Ishikawa (cell line): ENCODE data around the gene PCDHGA2.

ENCODE experiments used
- CEBPB ChIP-seq: IDR thresholded peaks from 2 replicates; pipeline ENCODE4 v1.6.1; 2012
- EGR1 ChIP-seq: IDR thresholded peaks from 2 replicates; pipeline ENCODE4 v1.6.1; 2012
- EP300 ChIP-seq: IDR thresholded peaks from 2 replicates; pipeline ENCODE4 v1.6.1; 2012; ENCODE audit warnings: borderline replicate concordance
- FOXM1 ChIP-seq: IDR thresholded peaks from 2 replicates; pipeline ENCODE4 v1.6.1; 2012; ENCODE audit warnings: low read depth, borderline replicate concordance
- NFIC ChIP-seq: IDR thresholded peaks from 2 replicates; pipeline ENCODE4 v1.6.1; 2012
- RAD21 ChIP-seq: IDR thresholded peaks from 2 replicates; pipeline ENCODE4 v1.6.1; 2012; ENCODE audit warnings: low read depth
- TCF12 ChIP-seq: IDR thresholded peaks from 2 replicates; pipeline ENCODE4 v1.6.1; 2012; ENCODE audit warnings: low read depth
- YY1 ChIP-seq: IDR thresholded peaks from 2 replicates; pipeline ENCODE4 v1.6.1; 2012; ENCODE audit warnings: low read depth
- ZBTB7A ChIP-seq: IDR thresholded peaks from 2 replicates; pipeline ENCODE4 v1.6.1; 2012; ENCODE audit warnings: low read depth
- TF ChIP-seq, protein P1 (sequence below): IDR thresholded peaks from 2 replicates; pipeline ENCODE4 v1.6.1; 2012
- TF ChIP-seq, protein P2 (sequence below): IDR thresholded peaks from 2 replicates; pipeline ENCODE4 v1.6.1; 2012; ENCODE audit warnings: low read depth, mild to moderate bottlenecking

DNA sequence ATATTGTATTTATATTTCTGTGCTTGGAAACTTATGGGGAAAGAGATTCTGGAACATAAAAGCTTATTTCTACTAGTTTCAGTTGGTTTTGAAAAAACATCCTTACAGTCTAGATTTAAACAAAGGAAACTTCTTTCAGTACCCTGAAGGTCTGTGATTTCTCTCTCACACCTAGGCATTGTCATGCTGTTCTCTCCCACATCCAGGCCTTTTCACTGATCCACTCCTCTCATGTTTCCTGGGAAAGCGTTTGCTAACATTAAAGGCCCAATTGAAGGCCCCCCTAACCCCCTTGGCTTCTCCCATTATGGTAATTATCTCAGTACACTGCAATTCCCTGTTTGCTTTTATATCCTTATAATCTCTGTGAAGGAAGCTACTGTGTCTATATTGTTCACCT, 4.2 kb downstream of the PCDHGA2 start:
- TF ChIP-seq RAD21 (no peak), ZBTB7A (no peak), NFIC (no peak), EGR1 (no peak), EP300 (no peak), CEBPB (no peak), YY1 (no peak), TCF12 (no peak), FOXM1 (no peak)
- TF ChIP-seq, protein P1, sequence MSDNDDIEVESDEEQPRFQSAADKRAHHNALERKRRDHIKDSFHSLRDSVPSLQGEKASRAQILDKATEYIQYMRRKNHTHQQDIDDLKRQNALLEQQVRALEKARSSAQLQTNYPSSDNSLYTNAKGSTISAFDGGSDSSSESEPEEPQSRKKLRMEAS: no peak
- TF ChIP-seq, protein P2, sequence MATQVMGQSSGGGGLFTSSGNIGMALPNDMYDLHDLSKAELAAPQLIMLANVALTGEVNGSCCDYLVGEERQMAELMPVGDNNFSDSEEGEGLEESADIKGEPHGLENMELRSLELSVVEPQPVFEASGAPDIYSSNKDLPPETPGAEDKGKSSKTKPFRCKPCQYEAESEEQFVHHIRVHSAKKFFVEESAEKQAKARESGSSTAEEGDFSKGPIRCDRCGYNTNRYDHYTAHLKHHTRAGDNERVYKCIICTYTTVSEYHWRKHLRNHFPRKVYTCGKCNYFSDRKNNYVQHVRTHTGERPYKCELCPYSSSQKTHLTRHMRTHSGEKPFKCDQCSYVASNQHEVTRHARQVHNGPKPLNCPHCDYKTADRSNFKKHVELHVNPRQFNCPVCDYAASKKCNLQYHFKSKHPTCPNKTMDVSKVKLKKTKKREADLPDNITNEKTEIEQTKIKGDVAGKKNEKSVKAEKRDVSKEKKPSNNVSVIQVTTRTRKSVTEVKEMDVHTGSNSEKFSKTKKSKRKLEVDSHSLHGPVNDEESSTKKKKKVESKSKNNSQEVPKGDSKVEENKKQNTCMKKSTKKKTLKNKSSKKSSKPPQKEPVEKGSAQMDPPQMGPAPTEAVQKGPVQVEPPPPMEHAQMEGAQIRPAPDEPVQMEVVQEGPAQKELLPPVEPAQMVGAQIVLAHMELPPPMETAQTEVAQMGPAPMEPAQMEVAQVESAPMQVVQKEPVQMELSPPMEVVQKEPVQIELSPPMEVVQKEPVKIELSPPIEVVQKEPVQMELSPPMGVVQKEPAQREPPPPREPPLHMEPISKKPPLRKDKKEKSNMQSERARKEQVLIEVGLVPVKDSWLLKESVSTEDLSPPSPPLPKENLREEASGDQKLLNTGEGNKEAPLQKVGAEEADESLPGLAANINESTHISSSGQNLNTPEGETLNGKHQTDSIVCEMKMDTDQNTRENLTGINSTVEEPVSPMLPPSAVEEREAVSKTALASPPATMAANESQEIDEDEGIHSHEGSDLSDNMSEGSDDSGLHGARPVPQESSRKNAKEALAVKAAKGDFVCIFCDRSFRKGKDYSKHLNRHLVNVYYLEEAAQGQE: no peak
